HCT116 (cell line): ENCODE results near the gene TSPEAR. TPM values are rescaled to one million over a fixed set of nuclear protein-coding genes. Genes with fewer than 3 reads are reported as not detected.
"Not testable (repeated sequence)": the region's sequence is repeated elsewhere in the genome, so short reads cannot be mapped to it uniquely, and the experiment has no call there.

Source experiments
- ATAC-seq: fragments of 200-7000 bp; cut with Tn5 transposase; 2 replicates; pipeline ENCODE4 v1.9.1; 2020; ENCODE audit warnings: mild to moderate bottlenecking, moderate library complexity
- BruUV-seq: library from RNA; stranded (reverse); fragments of 400-500 nt; replicated peaks from 2 replicates; lab custom pipeline; 2021; lab: Mats Ljungman, UMichigan
- CTCF ChIA-PET: fragments of 300-600 bp; sonication (Branson Sonifier 250); formaldehyde crosslinking; loops from one replicate; lab custom pipeline; 2021; ENCODE audit warnings: antibody characterized with exemption; lab: Charles Lee
- POLR2A ChIA-PET: fragments of 300-600, 350-600 bp; sonication (Branson Sonifier 250); formaldehyde crosslinking; loops from one replicate; lab custom pipeline; 2021; ENCODE audit warnings: antibody characterized with exemption; lab: Charles Lee
- RAD21 ChIA-PET, 2 experiments: fragments of 300-600 bp; sonication (Branson Sonifier 250); formaldehyde crosslinking; loops; one replicate each; lab custom pipeline; 2023; ENCODE audit warnings: low total read pairs in 2 of 2; ENCODE audit not compliant: uncharacterized antibody in 2 of 2, unreplicated experiment in 2 of 2, low non-redundant PET in 1 of 2; lab: Charles Lee
- DNase-seq: peaks from one replicate; pipeline ENCODE4 v3.0.0-alpha.2; 2010; ENCODE audit warnings: low read depth, low spot score
- H2AFZ ChIP-seq: fragments of 200-600 bp; shearing (Covaris generic), sonication (generic); 2 replicates; pipeline ENCODE4 v1.6.1; 2017; ENCODE audit warnings: low read depth, mixed run types, mixed read lengths, antibody characterized with exemption, low read length; ENCODE audit not compliant: poor library complexity, severe bottlenecking
- H3K27ac ChIP-seq: 2 replicates; pipeline ENCODE4 v1.5.1; 2012; ENCODE audit warnings: low read depth, low read length
- H3K27me3 ChIP-seq: fragments of 200-600 bp; sonication (generic); 2 replicates; pipeline ENCODE4 v1.6.1; 2016; ENCODE audit warnings: mixed run types, low read length, mixed read lengths; ENCODE audit not compliant: insufficient read depth
- H3K36me3 ChIP-seq, 2 experiments: fragments of 200-500 bp in 1 of 2; fragments of 200-600 bp in 1 of 2; sonication (Bioruptor generic) in 1 of 2; sonication (generic) in 1 of 2; 2 replicates each; pipeline versions ENCODE4 v1.5.1 to v1.6.1; 2014 to 2016; ENCODE audit warnings: low read length in 2 of 2, inconsistent platforms in 1 of 2, mixed read lengths in 1 of 2, mixed run types in 1 of 2; ENCODE audit not compliant: insufficient read depth in 2 of 2, control insufficient read depth in 1 of 2
- H3K4me1 ChIP-seq, 2 experiments: fragments of 200-600 bp in 1 of 2; sonication (generic) in 1 of 2; 2 replicates each; pipeline versions ENCODE4 v1.5.1 to v1.6.1; 2012 to 2017; ENCODE audit warnings: low read length in 2 of 2, inconsistent platforms in 1 of 2, mild to moderate bottlenecking in 1 of 2, mixed read lengths in 1 of 2, mixed run types in 1 of 2, moderate library complexity in 1 of 2; ENCODE audit not compliant: insufficient read depth in 2 of 2, control insufficient read depth in 1 of 2
- H3K4me2 ChIP-seq: fragments of 200-600 bp; sonication (generic); 2 replicates; pipeline ENCODE4 v1.6.1; 2017; ENCODE audit warnings: mixed run types, low read length, mixed read lengths
- H3K4me3 ChIP-seq, 2 experiments: fragments of 200-600 bp in 1 of 2; sonication (generic) in 1 of 2; replicated peaks in 1 of 2; 2 replicates each; pipeline ENCODE4 v1.5.1; 2011 to 2016; ENCODE audit warnings: low read length in 2 of 2, control low read depth in 1 of 2, low read depth in 1 of 2, mild to moderate bottlenecking in 1 of 2, mixed read lengths in 1 of 2, mixed run types in 1 of 2
- H3K79me2 ChIP-seq: fragments of 200-600 bp; sonication (generic); 2 replicates; pipeline ENCODE4 v1.6.1; 2017; ENCODE audit warnings: mild to moderate bottlenecking, mixed run types, low read length, moderate library complexity, mixed read lengths; ENCODE audit not compliant: insufficient read depth
- H3K9ac ChIP-seq: fragments of 200-600 bp; sonication (generic); 2 replicates; pipeline ENCODE4 v1.6.1; 2016; ENCODE audit warnings: low read length, mixed read lengths
- H3K9me2 ChIP-seq: fragments of 200-600 bp; sonication (generic), shearing (Covaris generic); 2 replicates; pipeline ENCODE4 v1.6.1; 2017; ENCODE audit warnings: mixed run types, mild to moderate bottlenecking, moderate library complexity; ENCODE audit not compliant: insufficient read depth
- H3K9me3 ChIP-seq, 2 experiments: fragments of 200-500 bp in 1 of 2; fragments of 200-600 bp in 1 of 2; sonication (Bioruptor generic) in 1 of 2; sonication (generic) in 1 of 2; 2 replicates each; pipeline ENCODE4 v1.6.1; 2014 to 2017; ENCODE audit warnings: low read length in 2 of 2, mixed read lengths in 2 of 2, inconsistent platforms in 1 of 2, low read depth in 1 of 2, mild to moderate bottlenecking in 1 of 2, mixed run types in 1 of 2, moderate library complexity in 1 of 2; ENCODE audit not compliant: control insufficient read depth in 1 of 2, insufficient read depth in 1 of 2
- H4K20me1 ChIP-seq: fragments of 200-600 bp; sonication (generic), shearing (Covaris generic); 2 replicates; pipeline ENCODE4 v1.6.1; 2017; ENCODE audit warnings: mixed run types, mild to moderate bottlenecking, moderate library complexity; ENCODE audit not compliant: insufficient read depth
- SP1 ChIP-seq: IDR thresholded peaks from 2 replicates; pipeline ENCODE4 v1.6.1; 2012; ENCODE audit warnings: low read depth
- intact Hi-C: fragments of 100-400 bp; cut with micrococcal nuclease; formaldehyde crosslinking; loops from 2 replicates; pipeline ENCODE4 v1.10.0; 2022
- total RNA-seq: library from RNA; stranded (reverse); gene quantifications from one replicate; pipeline ENCODE4 v1.2.1, GENCODE V29; 2021; ENCODE audit not compliant: unreplicated experiment

The TSPEAR gene
- total RNA-seq, 1 experiment from 2014 or later: not detected

DNA sequence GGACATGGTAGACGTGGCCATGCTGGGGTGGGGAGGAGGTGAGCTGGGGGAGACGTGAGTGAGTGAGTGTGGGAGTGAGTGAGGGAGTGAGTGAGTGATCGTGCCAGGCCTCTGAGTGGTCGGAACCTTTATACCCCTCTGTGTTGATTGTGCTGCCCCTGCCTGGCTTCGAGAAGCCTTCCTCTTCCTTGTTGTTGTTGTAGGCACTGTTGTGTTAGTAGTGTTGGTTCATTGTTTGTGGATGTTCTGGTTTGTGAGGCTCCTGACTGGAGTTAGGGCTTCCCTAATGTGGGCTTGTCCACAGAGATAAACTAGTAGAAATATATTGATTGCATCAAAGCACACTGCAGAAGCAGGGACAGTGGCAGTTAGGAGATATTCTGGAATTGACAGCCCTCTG lies 152.7 kb downstream of the TSPEAR start, which contains the start of gene KRTAP10-3:
Gene KRTAP10-3, minus strand, starts transcription at position 101 of the 400 bp plus-strand sequence. Its CDS starts 80 bp downstream, at position 21.
- no peak within 1 kb of the TSS for H2AFZ ChIP-seq
- no peak for DNase-seq
- BruUV-seq: no TSS peak
- TF ChIP-seq SP1: no peak
- RAD21 ChIA-PET: no interaction called here
- H4K20me1 ChIP-seq: no peaks in the 10 kb centered on the region
- CTCF ChIA-PET: no interaction called here
- no peaks in the 10 kb centered on the region; the same call in 1 of the 2 replicates for H3K27me3 ChIP-seq
- H3K9me3 ChIP-seq: no peaks in the 10 kb centered on the region
- POLR2A ChIA-PET: no interaction called here
- no peak for ATAC-seq
- H3K9me2 ChIP-seq: no peaks in the 10 kb centered on the region
- no peaks in the 10 kb centered on the region for H3K36me3 ChIP-seq
- H3K79me2 ChIP-seq: no peaks in the 10 kb centered on the region
- H3K9ac ChIP-seq: no peak within 1 kb of the TSS
- H3K4me2 ChIP-seq: no peak within 1 kb of the TSS
- no peak within 1 kb of the TSS for H3K4me3 ChIP-seq
- intact Hi-C loops: no loop called here
- no peaks in the 10 kb centered on the region for H3K4me1 ChIP-seq
- no peak within 1 kb of the TSS for H3K27ac ChIP-seq

DNA sequence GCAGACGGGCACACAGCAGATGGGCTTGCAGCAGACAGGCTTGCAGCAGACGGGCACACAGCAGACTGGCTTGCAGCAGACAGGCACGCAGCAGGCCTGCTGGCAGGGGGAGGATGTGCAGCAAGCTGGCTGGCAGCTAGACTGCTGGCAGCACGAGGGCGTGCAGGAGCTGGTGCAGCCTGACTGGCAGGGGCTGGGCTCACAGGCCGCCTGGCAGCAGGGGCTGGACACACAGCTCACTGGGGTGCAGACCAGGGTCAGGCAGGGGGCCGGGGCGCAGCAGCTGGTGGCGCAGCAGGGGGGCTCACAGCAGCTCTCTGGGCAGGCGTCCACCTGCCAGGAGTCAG lies 153.1 kb downstream of the TSPEAR start:
- H3K27ac ChIP-seq, POLR2A ChIA-PET, H3K79me2 ChIP-seq, H3K36me3 ChIP-seq, CTCF ChIA-PET, H3K9ac ChIP-seq, H3K4me2 ChIP-seq, H2AFZ ChIP-seq, H3K9me3 ChIP-seq, intact Hi-C loops, H4K20me1 ChIP-seq, RAD21 ChIA-PET, ATAC-seq, DNase-seq, H3K27me3 ChIP-seq, H3K9me2 ChIP-seq, BruUV-seq, H3K4me1 ChIP-seq, H3K4me3 ChIP-seq: not testable (repeated sequence)
